Kidney capillary endothelial cell (primary cell): Measurements from ENCODE around the gene MAPK8.

Experiments used
- DNase-seq: peaks from one replicate; pipeline ENCODE4 v3.0.0-alpha.2; 2018; ENCODE audit warnings: low spot score

MAPK8 gene

GRCh38 chr10:48450233-48450740 lies 143.8 kb downstream of the MAPK8 start:
- DNase-seq, result no peak

- no peak for DNase-seq
These were observed 144.4 kb downstream of the MAPK8 start for GRCh38 chr10:48450741-48451466.

GRCh38 chr10:48451969-48452878 lies 145.7 kb downstream of the MAPK8 start:
- DNase-seq, result no peak

GRCh38 chr10:48452879-48453412 lies 146.5 kb downstream of the MAPK8 start:
- no peak for DNase-seq

- no peak for DNase-seq
These were observed 147.2 kb downstream of the MAPK8 start for GRCh38 chr10:48453451-48454301.

- DNase-seq, result no peak
These were observed 148.0 kb downstream of the MAPK8 start for GRCh38 chr10:48454302-48455054.

GRCh38 chr10:48455055-48455391 lies 148.5 kb downstream of the MAPK8 start:
- DNase-seq, result no peak

GRCh38 chr10:48455392-48456151 lies 149.1 kb downstream of the MAPK8 start:
- no peak for DNase-seq

GRCh38 chr10:48456361-48456804 lies 149.9 kb downstream of the MAPK8 start:
- no peak for DNase-seq

- no peak for DNase-seq
These were observed 150.6 kb downstream of the MAPK8 start for GRCh38 chr10:48456808-48457761.

- DNase-seq, result no peak
These were observed 151.6 kb downstream of the MAPK8 start for GRCh38 chr10:48457949-48458661.

- no peak for DNase-seq
These were observed 152.2 kb downstream of the MAPK8 start for GRCh38 chr10:48458662-48459048.

- DNase-seq, result no peak
These were observed 153.0 kb downstream of the MAPK8 start for GRCh38 chr10:48459270-48460150.

- DNase-seq, result no peak
These were observed 153.7 kb downstream of the MAPK8 start for GRCh38 chr10:48460182-48460581.

- DNase-seq, result no peak
These were observed 155.4 kb downstream of the MAPK8 start for GRCh38 chr10:48461623-48462481.

- DNase-seq, result no peak
These were observed 156.1 kb downstream of the MAPK8 start for GRCh38 chr10:48462482-48463020.
